Activated T-cell treated with anti-CD3 and anti-CD28 coated beads, Interleukin-2, amount 50 U/mL, for 1 hour (primary cell): ENCODE results near the gene MAG.

ENCODE experiments used
- DNase-seq: peaks from one replicate; pipeline ENCODE4 v3.0.0-alpha.2; 2020

The MAG gene

GRCh38 chr19:35299523-35300338 is 7.8 kb downstream of the MAG start:
- no peak for DNase-seq

DNA sequence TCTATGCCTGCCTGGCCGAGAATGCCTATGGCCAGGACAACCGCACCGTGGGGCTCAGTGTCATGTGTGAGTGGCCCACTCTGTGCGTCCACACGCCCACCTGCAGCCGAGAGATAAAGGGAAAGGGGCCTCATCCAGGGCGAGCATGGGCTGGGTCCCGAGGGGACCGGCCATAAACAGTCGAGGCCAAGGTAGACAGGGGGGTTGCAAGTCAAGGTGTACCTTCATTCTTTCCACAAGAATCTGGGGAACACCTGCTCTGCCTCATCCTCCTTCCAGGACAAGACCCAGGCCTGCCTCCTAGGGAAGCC is 8.3 kb downstream of the MAG start:
- no peak for DNase-seq

DNA sequence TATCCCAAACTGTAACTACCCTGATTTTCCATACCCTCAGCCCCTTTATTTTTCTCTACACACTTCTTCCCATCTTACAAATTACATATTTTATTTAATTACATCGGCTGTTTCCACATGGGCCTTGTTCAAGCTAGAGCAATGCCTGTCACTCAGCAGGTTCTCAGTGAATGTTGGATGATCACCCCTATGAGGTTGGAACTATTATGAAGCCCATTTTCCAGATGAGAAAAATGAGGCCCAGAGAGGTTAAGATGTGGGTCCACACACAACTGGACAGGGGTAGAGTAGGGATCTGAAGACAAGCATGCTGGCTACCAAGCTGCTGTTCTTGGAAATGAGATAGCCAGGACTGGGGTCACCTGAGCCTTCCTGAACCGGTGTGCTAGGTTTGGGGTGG is 10.0 kb downstream of the MAG start:
- no peak for DNase-seq

- DNase-seq = no peak
Measured at GRCh38 chr19:35302446-35302845, 10.5 kb downstream of the MAG start.

GRCh38 chr19:35303357-35303915 is 11.5 kb downstream of the MAG start:
- no peak for DNase-seq

- no peak for DNase-seq
Measured at GRCh38 chr19:35304036-35304435, 12.1 kb downstream of the MAG start.

GRCh38 chr19:35305181-35305580 is 13.2 kb downstream of the MAG start:
- no peak for DNase-seq

DNA sequence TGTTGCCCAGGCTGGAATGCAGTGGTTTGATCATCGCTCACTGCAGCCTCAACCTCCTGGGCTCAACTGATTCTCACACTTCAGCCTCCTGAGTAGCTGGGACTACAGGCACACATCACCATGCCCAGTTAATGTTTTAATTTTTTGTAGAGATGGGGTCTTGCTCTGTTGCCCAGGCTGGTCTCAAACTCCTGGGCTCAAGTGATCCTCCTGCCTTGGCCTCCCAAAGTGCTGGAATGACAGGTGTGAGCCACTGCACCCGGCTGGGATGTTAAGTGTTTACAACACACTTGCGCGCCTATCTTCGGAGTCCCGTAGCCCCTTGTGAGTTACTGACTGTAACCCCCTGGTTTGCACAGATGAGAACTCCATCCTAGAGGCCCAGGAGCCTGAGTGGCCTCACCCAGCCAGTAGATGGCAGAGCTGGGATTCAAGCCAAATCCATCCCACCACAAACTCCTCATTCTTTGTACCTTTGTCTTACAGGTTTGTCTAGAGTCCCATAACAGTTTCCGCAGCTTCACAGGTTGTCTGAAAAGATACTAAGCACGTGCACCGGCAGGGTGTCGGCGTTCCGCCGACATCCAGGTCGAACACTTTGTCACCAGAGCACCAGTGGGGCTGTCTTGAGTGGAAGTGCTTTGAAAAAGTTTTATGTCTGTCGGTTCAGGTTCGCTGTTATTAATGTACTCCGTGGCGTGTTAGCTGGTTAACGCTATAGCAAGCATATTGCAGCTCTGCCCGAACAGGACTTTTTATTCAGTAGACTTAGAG is 14.7 kb downstream of the MAG start:
- DNase-seq = no peak

- no peak for DNase-seq
Measured at GRCh38 chr19:35307931-35308330, 16.0 kb downstream of the MAG start.

DNA sequence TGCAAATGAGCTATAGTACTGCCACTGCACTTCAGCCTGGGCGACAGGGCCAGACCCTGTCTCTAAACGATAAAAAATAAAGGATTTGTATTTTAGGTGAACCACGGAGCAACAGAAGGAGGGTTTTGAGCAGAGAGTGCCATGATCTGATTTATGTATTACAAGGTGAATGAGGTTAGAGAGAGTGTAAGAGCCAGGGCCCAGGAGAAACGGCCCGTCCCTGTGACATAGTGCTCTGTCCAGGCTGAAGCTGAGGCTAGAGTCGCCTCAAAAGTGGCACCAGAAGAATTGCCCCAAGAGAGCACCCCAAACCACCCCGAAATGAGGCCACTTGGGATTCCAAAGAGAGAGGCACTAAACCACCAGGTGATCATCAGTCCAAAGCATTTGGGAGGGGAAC is 16.9 kb downstream of the MAG start:
- no peak for DNase-seq

GRCh38 chr19:35309481-35310279 is 17.7 kb downstream of the MAG start:
- no peak for DNase-seq

DNA sequence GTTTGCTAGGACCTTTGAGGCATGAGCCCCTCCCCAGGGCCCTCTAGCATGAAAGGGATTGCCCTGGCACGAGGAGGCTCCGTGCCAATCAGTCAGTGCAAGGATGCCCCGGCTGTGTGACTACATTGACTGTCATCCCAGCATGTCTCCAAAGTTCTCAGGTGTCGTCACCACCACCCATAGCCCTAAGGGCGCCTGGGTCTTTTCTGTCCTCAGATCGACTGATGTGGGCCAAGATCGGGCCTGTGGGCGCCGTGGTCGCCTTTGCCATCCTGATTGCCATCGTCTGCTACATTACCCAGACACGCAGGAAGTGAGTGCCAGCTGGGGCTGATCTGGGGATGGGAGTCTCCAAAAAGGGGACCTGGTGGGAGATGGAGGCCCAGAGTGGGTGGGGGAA is 18.4 kb downstream of the MAG start:
- no peak for DNase-seq

GRCh38 chr19:35310811-35311465 is 19.0 kb downstream of the MAG start:
- DNase-seq = no peak

DNA sequence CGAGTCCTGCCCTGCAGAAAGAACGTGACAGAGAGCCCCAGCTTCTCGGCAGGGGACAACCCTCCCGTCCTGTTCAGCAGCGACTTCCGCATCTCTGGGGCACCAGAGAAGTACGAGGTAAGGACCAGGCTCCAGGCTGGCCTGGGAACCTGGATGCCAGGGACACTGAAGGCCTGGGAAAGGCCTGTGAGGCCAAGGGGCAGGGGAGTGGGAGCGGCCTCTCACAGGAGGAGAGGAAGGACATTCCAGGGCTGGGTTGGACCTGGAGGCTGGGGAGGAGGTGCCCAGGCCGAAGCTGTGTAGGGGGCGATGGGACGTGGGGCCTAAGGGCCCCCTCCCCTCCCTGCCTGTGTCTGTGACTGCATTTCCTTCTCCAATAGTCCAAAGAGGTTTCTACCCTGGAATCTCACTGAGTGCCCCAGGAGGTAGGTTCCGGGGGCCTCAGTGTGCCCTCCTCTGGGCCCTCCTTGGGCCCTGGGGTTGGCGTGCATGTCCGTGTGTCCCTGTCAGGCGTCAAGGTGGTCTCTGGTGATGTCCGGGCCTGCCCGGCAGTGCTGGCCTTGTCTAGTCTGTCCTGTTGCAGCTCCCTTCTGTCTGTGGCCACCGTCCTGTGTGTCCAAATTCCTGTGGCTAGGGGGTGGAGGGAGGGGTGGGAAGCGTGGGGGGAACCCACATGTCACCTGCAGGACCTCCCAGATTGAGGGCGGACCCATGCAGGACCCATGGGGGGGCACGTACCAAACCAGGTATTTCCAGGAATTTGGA is 20.1 kb downstream of the MAG start:
- no peak for DNase-seq

- no peak for DNase-seq
Measured at GRCh38 chr19:35313587-35313986, 21.6 kb downstream of the MAG start.

DNA sequence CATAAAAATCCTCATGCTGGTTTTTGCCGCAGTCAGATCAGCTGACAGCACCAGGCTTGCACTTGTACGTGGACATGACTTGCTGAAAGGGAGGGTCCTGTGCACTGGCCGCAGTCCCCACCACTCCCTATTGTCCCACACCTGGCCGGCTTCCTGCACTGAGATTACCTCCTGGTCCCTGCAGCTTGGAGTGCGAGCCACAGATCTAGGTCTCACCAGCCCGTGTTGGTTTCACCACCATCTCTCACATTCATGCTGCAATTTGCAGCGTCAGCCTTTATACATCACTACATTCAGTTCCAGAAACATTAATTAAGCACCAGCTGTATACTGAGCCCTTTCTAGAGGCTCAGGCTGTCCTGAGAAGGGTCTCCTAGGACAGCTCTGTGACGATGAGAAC is 22.1 kb downstream of the MAG start:
- DNase-seq = no peak

- no peak for DNase-seq
Measured at GRCh38 chr19:35314858-35315470, 23.0 kb downstream of the MAG start.

- no peak for DNase-seq
Measured at GRCh38 chr19:35315883-35316282, 23.9 kb downstream of the MAG start.

DNA sequence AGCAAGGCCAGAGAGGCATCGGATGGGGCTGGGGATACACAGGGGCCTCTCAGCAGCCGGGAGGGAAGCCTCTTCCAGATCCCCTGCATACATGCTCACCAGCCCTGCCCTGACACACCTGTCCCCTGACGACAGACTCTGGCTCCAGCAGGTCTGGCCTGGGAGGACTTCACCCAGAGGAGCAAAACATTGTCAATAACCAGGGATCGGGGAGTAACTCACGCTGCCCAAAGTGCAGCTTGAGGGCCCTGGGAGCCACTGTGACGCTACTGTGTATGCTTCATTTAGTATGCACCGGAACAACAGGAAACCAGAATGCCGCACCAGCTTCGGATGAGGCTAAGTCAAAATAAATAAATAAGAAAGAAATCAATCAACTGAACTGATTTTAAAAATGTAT is 24.6 kb downstream of the MAG start:
- DNase-seq = no peak

DNA sequence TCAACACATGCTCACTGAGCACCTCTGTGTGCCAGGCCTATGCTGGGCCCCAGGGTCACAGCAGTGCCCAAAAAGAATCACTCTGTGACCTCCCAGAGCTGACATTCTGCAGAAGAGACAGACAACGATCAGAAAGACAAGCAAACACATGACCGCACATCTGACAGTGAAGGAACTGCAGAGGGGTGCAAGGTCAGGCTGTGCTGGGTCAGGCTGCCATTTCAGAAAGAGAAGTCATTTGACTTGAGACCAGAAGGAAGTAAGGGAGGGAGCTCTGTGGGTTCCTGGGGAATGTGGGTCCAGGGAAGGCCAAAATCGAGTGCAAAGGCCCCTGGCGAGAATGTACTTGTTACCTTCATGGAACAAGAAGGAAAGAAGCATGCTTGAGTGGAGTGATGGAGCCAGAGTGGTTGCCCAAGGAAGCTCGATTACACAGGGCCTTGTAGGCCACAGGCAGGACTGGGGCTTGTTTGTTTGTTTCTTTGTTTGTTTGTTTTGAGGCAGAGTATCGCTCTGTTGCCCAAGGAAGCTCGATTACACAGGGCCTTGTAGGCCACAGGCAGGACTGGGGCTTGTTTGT is 25.6 kb downstream of the MAG start:
- no peak for DNase-seq
